SK-N-SH (cell line): ENCODE measurements around the gene UGCG. TPM values are rescaled to one million over a fixed set of nuclear protein-coding genes. Genes with fewer than 3 reads are reported as not detected.

Experiments
- CTCF ChIA-PET: fragments of 300-600, 350-600 bp; formaldehyde crosslinking; extraction: SDS; loops from one replicate; lab custom pipeline; 2021; lab: Yijun Ruan, JAX
- POLR2A ChIA-PET: fragments of 350-600 bp; sonication (Branson Sonifier 250); formaldehyde crosslinking; extraction: SDS; loops from one replicate; lab custom pipeline; 2020; ENCODE audit warnings: antibody characterized with exemption, inconsistent platforms; lab: Yijun Ruan, JAX
- DNase-seq: peaks from one replicate; pipeline ENCODE4 v3.0.0; 2012
- H2AFZ ChIP-seq: fragments of 200-600 bp; sonication (generic); 2 replicates; pipeline ENCODE4 v1.8.1; 2016; ENCODE audit warnings: antibody characterized with exemption, mild to moderate bottlenecking, low read depth
- H3F3A ChIP-seq: fragments of 200-600 bp; sonication (generic); replicated peaks from 2 replicates; pipeline ENCODE3; 2016; ENCODE audit warnings: antibody characterized with exemption, mild to moderate bottlenecking; ENCODE audit not compliant: insufficient read depth
- H3K27ac ChIP-seq, 2 experiments: fragments of 200-500 bp in 1 of 2; fragments of 200-600 bp in 1 of 2; sonication (Bioruptor generic) in 1 of 2; sonication (generic), shearing (Covaris generic) in 1 of 2; 2 replicates each; pipeline versions ENCODE4 v1.5.1 to v1.6.1; 2014 to 2016; ENCODE audit warnings: low read depth in 2 of 2, inconsistent platforms in 1 of 2, low read length in 1 of 2, mild to moderate bottlenecking in 1 of 2, mixed read lengths in 1 of 2
- H3K27me3 ChIP-seq: fragments of 200-600 bp; sonication (generic), shearing (Covaris generic); 2 replicates; pipeline ENCODE4 v1.6.1; 2016; ENCODE audit warnings: mixed run types; ENCODE audit not compliant: insufficient read depth
- H3K36me3 ChIP-seq, 2 experiments: fragments of 200-500 bp in 1 of 2; fragments of 200-600 bp in 1 of 2; sonication (Bioruptor generic) in 1 of 2; sonication (generic) in 1 of 2; replicated peaks in 1 of 2; 2 replicates each; pipeline versions ENCODE3 to v1.5.1; 2014 to 2016; ENCODE audit warnings: low read length in 1 of 2, mild to moderate bottlenecking in 1 of 2; ENCODE audit not compliant: insufficient read depth in 2 of 2, control insufficient read depth in 1 of 2
- H3K4me1 ChIP-seq, 2 experiments: fragments of 200-500 bp in 1 of 2; fragments of 200-600 bp in 1 of 2; sonication (Bioruptor generic) in 1 of 2; sonication (generic), shearing (Covaris generic) in 1 of 2; 2 replicates each; pipeline versions ENCODE4 v1.5.1 to v1.6.1; 2014 to 2016; ENCODE audit warnings: low read depth in 1 of 2, low read length in 1 of 2, mixed run types in 1 of 2; ENCODE audit not compliant: insufficient read depth in 2 of 2, control insufficient read depth in 1 of 2
- H3K4me2 ChIP-seq: fragments of 200-600 bp; sonication (generic), shearing (Covaris generic); 2 replicates; pipeline ENCODE4 v1.6.1; 2017; ENCODE audit warnings: mixed run types
- H3K4me3 ChIP-seq, 2 experiments: fragments of 200-500 bp in 1 of 2; fragments of 200-600 bp in 1 of 2; sonication (Bioruptor generic) in 1 of 2; sonication (generic), shearing (Covaris generic) in 1 of 2; 2 replicates each; pipeline versions ENCODE4 v1.5.1 to v1.8.1; 2014 to 2016; ENCODE audit warnings: low read depth in 2 of 2, inconsistent platforms in 1 of 2, low read length in 1 of 2, mild to moderate bottlenecking in 1 of 2, mixed read lengths in 1 of 2, moderate library complexity in 1 of 2
- H3K79me2 ChIP-seq: fragments of 200-600 bp; sonication (generic); 2 replicates; pipeline ENCODE4 v1.8.1; 2017; ENCODE audit warnings: mild to moderate bottlenecking; ENCODE audit not compliant: insufficient read depth
- H3K9ac ChIP-seq: fragments of 200-600 bp; sonication (generic); 2 replicates; pipeline ENCODE4 v1.6.1; 2017; ENCODE audit warnings: mixed run types
- H3K9me2 ChIP-seq: fragments of 200-600 bp; sonication (generic); 2 replicates; pipeline ENCODE4 v1.6.1; 2017; ENCODE audit warnings: mixed run types
- H3K9me3 ChIP-seq: fragments of 200-600 bp; sonication (generic); 2 replicates; pipeline ENCODE4 v1.6.1; 2017; ENCODE audit warnings: mixed run types, mild to moderate bottlenecking, moderate library complexity
- H4K20me1 ChIP-seq: fragments of 200-600 bp; sonication (generic); 2 replicates; pipeline ENCODE4 v1.6.1; 2017; ENCODE audit warnings: mild to moderate bottlenecking, mixed run types; ENCODE audit not compliant: insufficient read depth
- CHD2 ChIP-seq: fragments of 150-350 bp; IDR thresholded peaks from 2 replicates; pipeline ENCODE4 v1.6.1; 2018; ENCODE audit warnings: low read length; ENCODE audit not compliant: partially characterized antibody
- CTCF ChIP-seq: fragments of 200-600 bp; sonication (generic); IDR thresholded peaks from 2 replicates; pipeline ENCODE4 v1.6.1; 2017; ENCODE audit warnings: antibody characterized with exemption, mild to moderate bottlenecking, moderate library complexity
- EP300 ChIP-seq, 2 experiments: IDR thresholded peaks; 2 replicates each; pipeline versions ENCODE4 v1.4.0 to v1.6.1; 2012; ENCODE audit warnings: borderline replicate concordance in 1 of 2, low read depth in 1 of 2, low read length in 1 of 2
- FOSL2 ChIP-seq: IDR thresholded peaks from 2 replicates; pipeline ENCODE4 v1.4.0; 2012; ENCODE audit warnings: low read depth, mild to moderate bottlenecking, moderate library complexity, borderline replicate concordance
- FOXM1 ChIP-seq: IDR thresholded peaks from 2 replicates; pipeline ENCODE4 v1.4.0; 2012; ENCODE audit warnings: low read depth, mild to moderate bottlenecking
- NFIC ChIP-seq: IDR thresholded peaks from 2 replicates; pipeline ENCODE4 v1.4.0; 2012; ENCODE audit warnings: borderline replicate concordance
- NRF1 ChIP-seq: IDR thresholded peaks from 2 replicates; pipeline ENCODE4 v1.6.1; 2012; ENCODE audit warnings: low read depth, mild to moderate bottlenecking, low read length
- PBX3 ChIP-seq: IDR thresholded peaks from 2 replicates; pipeline ENCODE4; 2012
- POLR2AphosphoS5 ChIP-seq: IDR thresholded peaks from 2 replicates; pipeline ENCODE4 v1.6.1; 2012; ENCODE audit warnings: low read depth, low read length
- RAD21 ChIP-seq: IDR thresholded peaks from 2 replicates; pipeline ENCODE4 v1.6.1; 2012; ENCODE audit warnings: mild to moderate bottlenecking, low read length
- RCOR1 ChIP-seq: fragments of 150-350 bp; IDR thresholded peaks from 2 replicates; pipeline ENCODE4 v1.6.1; 2017; ENCODE audit warnings: antibody characterized with exemption, low read length
- RFX5 ChIP-seq: IDR thresholded peaks from 2 replicates; pipeline ENCODE4 v1.6.1; 2012; ENCODE audit warnings: mild to moderate bottlenecking, improper control_type of control experiment, low read length
- RXRA ChIP-seq: IDR thresholded peaks from 2 replicates; pipeline ENCODE4 v1.4.0; 2012; ENCODE audit warnings: low read depth, mild to moderate bottlenecking, borderline replicate concordance
- TAF1 ChIP-seq: IDR thresholded peaks from 2 replicates; pipeline ENCODE4 v1.6.1; 2012; ENCODE audit warnings: low read depth, mild to moderate bottlenecking, low read length, moderate library complexity, borderline replicate concordance
- TCF12 ChIP-seq: IDR thresholded peaks from 2 replicates; pipeline ENCODE4 v1.4.0; 2012
- USF2 ChIP-seq: fragments of 150-350 bp; IDR thresholded peaks from 2 replicates; pipeline ENCODE4 v1.6.1; 2017; ENCODE audit warnings: antibody characterized with exemption, low read length, low read depth, borderline replicate concordance
- YY1 ChIP-seq: IDR thresholded peaks from 2 replicates; pipeline ENCODE4 v1.4.0; 2012; ENCODE audit warnings: low read depth, mild to moderate bottlenecking
- polyA plus RNA-seq, 3 experiments: library from polyadenylated mRNA; depleted of rRNA; stranded (reverse); fragments of >200 nt; gene quantifications; 2 replicates each; pipeline ENCODE4 v1.2.3, GENCODE V29; 2012

UGCG gene
- polyA plus RNA-seq, 1 of the 3 experiments (the other 2 are of a cell fraction), result 20.0 TPM

GRCh38 chr9:111920531-111920930, 23.9 kb downstream of the UGCG start (continued):
- TF ChIP-seq CHD2, result no peak
- no peak for TF ChIP-seq POLR2AphosphoS5
- TF ChIP-seq NFIC, result no peak

- no peak for DNase-seq
- H3K4me2 ChIP-seq, result no peak overlapping the region
These were observed 25.9 kb downstream of the UGCG start for GRCh38 chr9:111922324-111923013.

More at GRCh38 chr9:111922324-111923013, 25.9 kb downstream of the UGCG start:
- TF ChIP-seq RAD21, result no peak
- TF ChIP-seq CTCF, result no peak
- no peak for TF ChIP-seq RFX5
- no peak for TF ChIP-seq FOXM1
- no peak for TF ChIP-seq PBX3
- TF ChIP-seq TAF1, result no peak
- no peak for TF ChIP-seq USF2
- no peak for TF ChIP-seq YY1
- TF ChIP-seq FOSL2, result no peak
- TF ChIP-seq TCF12, result no peak
- no peak for TF ChIP-seq RCOR1
- no peak for TF ChIP-seq RXRA
- TF ChIP-seq POLR2AphosphoS5, result no peak
- no peak for TF ChIP-seq NFIC
- TF ChIP-seq EP300 (IDR thresholded peaks at IDR 0.05; ENCODE audit: borderline replicate concordance in 1 of 2, low read depth in 1 of 2, low read length in 1 of 2), result no peak
- TF ChIP-seq NRF1, result no peak
- peak overlapping the region in 1 of 2 experiments; percentile 8; a peak in 1 of 4 replicates for H3K27ac ChIP-seq
- no peaks in the 10 kb centered on the region; the same call in 1 of the 2 replicates for H4K20me1 ChIP-seq
- ChIA-PET CTCF (no interaction called here), POLR2A (no interaction called here)
- no peak overlapping the region for H3K4me3 ChIP-seq
- peaks cover 0 to 27% of the 10 kb centered on the region in 2 experiments; a peak in 2 of 4 replicates for H3K4me1 ChIP-seq
- peaks cover 13% of the 10 kb centered on the region for H3F3A ChIP-seq
- no peaks in the 10 kb centered on the region for H3K9me3 ChIP-seq
- no peak overlapping the region for H2AFZ ChIP-seq
- peaks cover 80% of the 10 kb centered on the region for H3K79me2 ChIP-seq
- no peaks in the 10 kb centered on the region for H3K9me2 ChIP-seq
- no peak overlapping the region for H3K9ac ChIP-seq
- peaks cover 27 to 60% of the 10 kb centered on the region in 2 experiments for H3K36me3 ChIP-seq
- H3K27me3 ChIP-seq, result no peaks in the 10 kb centered on the region
